GOT3 (cell line): ENCODE results near the gene RORB.

ENCODE experiments used
- DNase-seq: peaks from one replicate; lab custom pipeline; 2025; ENCODE audit warnings: mixed read lengths; lab: John Stamatoyannopoulos, UW

The RORB gene

DNA sequence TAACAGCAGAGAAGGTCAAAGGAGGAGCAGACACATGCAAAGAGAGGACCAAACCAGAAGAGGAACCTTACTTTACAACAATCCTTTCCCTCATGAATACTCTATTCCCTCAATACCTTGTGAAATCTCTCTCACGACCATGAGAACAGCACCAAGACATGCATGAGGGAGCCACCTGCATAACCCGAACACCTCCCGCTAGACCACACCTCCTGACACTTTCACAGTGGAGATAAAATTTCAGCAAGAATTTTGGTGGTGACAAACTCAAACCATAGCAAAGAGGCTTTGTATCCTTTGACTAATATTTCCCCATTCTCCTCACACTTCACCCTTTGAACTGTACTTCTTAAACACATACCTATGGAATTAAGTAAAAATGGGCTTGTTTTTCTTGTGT lies 101.7 kb downstream of the RORB start:
- no peak for DNase-seq

DNA sequence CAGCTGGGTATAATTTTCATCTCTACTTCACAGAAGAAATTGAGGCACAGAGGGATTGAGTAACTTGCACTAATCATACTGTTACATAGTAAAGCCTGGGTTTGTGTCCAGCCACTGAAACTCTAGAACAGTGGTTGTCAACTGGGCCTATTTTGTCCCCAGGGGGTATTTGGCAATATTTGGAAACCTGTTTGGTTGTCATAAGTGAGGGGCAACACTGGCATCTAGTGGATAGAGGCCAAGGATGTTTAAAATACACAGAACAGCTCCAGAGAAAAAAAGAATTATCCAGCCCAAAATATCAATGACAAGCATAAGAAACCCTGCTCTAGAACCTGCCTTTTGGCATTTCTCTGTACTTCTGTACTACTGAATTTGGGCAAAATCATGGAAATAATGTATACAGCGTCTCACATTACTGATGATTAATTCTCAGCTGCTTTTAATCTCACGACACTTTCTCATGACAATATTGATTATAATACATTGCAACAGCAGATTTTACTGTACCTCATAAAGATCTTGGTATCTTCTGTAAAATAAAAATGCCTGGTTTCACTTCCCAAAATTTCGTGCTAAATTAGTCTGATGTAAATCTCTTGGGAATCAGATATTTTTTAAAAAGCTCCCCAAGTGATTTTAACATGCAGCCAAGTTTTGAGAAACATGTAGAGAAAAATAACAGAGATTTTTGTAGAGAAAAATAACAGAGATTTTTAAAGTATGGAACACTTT lies 112.7 kb downstream of the RORB start:
- no peak for DNase-seq

DNA sequence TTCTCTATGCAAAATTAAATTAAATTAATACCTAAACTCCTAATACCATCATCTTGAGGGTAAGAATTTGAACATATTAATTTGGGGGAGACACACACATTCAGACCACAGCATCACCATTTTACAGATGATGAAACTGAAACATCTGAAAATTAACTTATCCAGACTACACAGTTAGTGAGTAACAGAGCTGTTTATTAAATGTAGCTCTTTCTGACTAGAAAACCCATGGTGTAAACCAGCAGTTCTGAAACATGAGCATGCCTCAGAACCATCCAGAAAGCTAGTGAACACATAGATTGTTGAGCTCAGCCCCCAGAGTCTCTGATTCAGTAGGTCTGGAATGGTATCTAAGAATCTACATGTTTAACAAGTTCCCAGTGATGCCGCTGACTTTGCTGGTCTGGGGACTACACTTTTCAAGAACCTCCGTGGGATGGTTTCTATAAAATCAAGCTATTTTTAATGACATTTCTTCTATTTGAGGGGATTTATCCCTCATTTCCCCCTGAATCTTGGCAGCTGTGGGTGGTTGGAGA lies 113.5 kb downstream of the RORB start:
- no peak for DNase-seq

DNA sequence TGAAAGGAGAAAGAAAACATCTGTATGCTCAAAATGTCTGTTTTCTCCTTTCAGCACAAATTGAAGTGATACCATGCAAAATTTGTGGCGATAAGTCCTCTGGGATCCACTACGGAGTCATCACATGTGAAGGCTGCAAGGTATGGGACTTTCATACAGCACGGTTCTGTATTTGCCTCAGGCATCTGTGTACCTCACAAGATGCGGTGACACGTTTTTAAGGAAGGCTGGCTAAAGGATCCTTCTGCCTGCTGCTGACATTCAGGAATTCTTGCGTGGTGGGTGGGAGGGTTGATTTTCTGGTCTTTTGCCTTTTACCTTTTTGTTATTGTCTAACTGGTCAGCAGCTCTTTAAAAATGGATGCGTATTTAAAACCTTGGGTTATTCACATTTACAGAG lies 133.1 kb downstream of the RORB start:
- no peak for DNase-seq

DNA sequence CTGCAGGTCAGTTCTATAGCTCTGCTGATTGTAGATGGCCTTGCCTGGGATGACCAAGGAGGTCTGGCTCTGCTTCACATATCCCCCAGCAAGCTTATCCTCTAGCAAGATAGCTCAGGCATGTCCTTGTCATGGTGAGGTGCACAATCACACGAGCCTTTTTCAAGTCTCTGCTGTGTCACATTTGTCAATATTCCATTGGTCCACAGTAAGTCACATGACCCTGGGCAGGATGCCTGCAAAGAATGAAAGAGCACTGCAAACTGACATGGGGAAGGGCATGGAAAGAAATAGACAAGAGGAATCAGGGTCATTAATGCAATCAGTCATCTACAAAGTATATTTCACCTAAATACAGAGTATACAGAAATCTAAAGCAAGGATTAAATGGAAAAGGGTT lies 142.0 kb downstream of the RORB start:
- DNase-seq = no peak

DNA sequence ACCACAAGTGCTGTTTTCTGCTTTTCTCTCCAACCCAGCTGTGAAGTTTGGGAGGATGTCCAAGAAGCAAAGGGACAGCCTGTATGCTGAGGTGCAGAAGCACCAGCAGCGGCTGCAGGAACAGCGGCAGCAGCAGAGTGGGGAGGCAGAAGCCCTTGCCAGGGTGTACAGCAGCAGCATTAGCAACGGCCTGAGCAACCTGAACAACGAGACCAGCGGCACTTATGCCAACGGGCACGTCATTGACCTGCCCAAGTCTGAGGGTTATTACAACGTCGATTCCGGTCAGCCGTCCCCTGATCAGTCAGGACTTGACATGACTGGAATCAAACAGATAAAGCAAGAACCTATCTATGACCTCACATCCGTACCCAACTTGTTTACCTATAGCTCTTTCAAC lies 145.2 kb downstream of the RORB start:
- DNase-seq = no peak

DNA sequence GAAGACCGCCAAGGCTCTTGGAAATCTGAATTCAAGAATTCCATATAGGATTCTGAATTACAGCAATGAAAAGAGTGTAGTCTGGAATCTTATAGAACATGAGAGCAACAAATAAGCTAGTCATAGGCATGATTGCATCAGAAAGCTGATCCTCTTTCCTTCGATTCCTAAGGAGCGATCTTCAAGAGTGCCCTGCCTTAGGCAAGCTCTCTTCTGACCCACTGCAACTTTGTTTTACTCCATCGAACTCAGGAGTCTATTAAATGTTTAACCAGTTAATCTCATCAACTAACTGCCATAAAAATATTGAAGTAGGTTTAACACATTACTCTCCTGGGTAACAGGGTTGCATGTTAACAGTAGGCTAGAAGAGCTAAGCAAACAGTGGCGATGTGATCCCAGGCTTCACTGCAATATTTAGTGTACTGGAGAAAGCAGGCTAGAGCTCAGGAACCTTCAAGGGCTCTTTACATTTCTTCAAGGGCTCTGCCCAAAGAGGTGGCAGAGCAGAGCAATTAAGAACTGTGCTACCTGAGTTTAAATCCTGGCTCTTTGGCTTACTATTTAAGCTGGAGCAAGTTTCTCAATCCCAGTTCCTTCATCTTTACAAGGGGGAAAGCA lies 146.3 kb downstream of the RORB start:
- no peak for DNase-seq

DNA sequence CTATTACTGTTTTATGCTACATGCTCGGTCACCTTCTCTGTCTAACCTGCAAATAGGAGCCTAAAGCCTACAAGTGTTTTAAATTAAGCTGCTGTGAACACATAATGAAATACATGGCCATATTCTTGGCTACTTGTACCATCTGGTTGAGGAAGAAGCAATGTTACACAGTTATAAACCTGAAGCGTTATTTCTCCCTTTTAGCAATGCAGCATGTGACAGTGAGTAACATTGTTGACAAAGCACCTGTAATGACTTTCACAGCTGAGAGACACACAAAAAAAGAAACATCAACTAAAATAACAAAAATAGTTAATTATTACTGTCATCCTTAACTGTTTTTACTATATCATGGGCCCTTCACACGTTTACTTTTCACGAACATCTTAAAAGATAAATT lies 146.9 kb downstream of the RORB start:
- no peak for DNase-seq

DNA sequence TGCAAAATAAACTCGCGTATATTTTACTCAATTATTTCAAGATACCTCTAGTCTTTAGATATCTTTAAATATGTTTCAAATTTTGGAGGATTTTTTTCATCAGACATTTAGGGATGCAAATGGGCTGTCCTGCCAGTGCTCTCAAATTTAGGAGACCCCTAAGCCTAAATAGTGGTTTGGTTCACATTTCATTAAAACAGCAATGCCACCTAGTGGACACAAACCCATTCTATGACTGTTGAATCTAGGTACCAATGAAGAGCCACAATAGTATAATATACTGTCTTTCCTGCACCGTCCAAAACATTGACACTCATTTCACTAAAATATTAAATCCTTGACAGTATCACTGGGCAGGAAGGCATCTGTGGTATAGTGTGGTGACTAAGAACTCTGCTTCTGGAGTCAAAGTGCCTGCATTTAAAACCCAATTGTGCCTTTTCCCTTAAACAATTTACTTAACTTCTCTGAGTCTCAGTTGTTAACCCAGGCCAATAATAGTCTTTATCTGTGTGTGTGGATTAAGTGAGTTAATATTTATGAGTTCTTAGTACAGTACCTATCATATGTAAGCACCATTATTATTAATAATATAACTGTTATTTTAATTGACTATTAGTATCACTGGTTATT lies 148.0 kb downstream of the RORB start:
- no peak for DNase-seq

DNA sequence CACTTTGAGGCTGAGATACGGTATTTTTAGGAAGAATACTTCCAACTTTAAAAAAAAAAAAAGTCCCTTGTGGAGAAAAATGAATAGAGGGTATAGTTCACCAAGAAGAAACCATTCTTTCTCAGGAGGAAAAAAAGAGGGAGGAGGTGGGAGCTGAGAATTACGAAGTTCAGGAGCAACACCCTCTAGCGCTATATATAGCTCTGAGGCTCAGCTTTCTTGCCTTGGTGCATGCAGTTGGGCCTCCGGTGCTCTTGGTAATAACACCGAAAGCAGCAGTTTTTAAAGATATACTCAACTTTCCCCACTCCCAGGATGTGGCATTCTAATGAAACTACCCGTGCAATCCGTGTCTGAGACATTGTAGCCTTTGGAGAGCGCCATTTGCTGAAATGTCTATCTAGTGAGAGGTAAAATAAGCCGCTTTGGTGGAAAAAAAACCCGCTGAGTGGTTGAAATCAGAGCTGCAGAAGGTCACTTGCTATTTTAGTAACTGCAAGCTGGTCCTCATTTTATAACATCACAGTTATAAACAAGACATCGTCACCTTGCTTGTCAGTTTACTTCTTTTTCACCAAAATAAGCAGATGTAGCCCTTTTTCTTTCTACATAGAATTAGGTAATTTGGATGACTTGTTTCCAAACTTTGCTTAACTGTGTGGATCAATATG lies 156.4 kb downstream of the RORB start:
- no peak for DNase-seq

DNA sequence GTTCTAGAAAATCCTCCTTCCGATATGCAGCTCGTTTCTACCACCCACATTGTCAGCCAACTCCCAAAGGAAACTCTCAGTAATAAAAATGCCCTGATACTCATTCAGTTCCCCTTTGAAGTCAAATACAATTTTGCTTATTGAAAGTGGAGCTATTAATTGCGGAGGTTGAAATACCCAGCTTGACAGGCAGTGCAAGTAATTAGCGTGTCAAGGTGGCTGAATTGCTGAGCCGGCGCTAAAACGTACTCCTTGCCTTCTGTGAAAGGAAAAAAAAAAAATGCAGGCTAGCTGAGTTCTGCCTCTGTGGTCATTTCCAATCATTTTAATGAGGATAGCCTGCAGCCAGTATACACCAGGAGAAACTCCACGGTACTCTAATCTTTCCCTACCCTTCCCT lies 165.5 kb downstream of the RORB start:
- no peak for DNase-seq

DNA sequence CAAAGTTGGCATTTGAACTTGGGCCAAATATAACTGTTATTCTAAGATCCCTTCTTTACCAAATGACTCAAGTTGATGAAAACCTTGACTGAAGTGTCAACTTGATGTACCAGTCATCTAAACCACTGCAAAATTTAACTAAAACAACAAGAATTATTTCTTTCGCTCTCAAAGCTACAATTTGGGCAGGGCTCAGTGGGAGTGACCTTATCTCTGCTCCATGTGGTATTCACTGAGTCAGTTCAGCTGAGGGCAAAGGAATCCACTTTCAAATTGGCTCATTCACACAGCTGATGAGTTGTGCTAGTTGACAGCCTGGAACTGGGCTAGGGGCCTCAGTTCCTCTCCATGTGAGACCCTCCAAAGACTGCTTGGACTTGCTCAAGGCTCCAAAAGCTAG lies 166.3 kb downstream of the RORB start:
- no peak for DNase-seq

DNA sequence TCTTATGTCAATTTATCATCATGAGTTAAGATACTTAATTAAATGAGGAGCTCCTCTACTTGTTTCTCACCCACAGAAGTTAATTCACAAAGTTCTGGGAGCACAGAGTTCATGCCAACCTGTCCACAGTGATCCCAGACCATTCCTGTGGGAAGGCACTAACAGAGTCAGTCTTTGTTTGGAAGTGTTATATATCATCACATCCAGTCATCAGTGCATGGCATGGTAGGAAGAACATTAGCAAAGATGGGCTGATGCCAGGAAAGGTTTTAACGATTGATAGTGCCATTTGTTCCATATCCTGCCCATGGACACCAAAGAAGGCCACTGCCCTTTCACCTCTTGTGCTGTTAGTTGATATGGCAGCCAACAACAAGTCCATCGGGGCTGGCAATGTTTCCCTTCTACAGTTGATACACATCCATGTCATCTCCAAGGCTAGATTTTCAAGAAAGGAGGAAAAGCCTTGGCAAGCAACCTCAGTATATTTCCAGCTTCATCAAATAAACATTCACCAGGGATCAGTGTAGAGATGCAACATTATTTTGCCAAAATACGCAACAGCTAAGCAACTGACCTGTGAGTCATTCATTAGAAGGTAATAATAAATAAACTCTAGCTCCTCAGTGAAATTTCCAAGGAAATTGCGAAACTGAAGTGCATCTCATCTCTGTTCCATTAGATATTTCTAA lies 169.6 kb downstream of the RORB start:
- no peak for DNase-seq

DNA sequence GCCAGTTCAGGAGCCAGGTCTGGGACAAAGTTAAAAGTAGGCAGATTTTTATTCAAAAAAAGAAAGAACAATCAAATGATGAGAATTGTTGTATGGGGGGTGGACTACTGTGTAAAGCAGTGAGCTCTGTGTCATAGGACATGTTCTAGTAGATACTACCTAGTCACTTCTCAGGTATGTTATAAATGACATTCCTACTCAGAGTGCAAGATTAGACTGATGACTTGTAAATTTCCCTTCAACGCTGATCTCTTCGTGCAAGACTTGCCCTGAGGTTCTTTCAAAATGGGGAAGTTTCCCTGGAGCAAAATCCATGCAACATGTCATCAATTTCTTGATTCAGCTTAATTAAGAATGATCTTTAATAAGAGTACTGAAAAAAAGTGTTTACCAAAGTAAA lies 175.1 kb downstream of the RORB start:
- no peak for DNase-seq

DNA sequence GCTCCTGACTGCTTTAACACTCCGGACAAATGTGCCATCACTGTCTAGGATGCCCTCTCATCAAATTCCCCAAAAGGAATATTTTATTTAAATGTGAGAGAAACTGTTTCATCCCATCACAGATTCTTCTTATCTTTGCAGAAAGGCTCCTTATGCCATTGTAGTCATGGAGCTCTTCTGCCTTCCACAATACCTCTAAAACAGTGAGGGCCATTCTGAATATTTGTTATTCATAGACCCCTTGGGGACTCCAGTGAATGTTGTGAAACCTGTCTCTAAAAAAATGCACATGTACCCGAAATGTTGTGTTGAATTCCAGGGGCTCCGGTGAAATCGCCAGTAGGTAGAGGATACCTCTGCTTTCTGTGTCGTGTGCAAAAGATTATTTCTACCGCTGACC lies 176.9 kb downstream of the RORB start:
- no peak for DNase-seq

DNA sequence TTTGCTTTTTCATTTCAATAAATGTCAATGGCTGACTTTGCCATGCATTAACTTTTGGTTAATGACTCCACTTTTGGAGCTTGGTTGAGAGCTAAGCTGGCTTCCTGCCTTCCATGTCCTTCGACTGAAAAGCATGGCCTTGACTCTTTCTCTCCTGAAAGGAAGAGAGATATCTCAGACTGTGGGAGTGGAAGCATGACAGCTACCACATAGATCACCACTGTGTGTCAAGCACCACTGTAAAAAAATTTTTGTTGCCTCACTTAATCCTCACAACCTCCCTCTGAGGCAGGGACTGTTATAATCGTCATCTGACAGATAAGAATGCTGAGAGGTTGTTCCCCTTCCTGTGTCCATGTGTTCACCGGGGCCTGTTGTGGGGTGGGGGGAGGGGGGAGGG lies 184.8 kb downstream of the RORB start:
- no peak for DNase-seq

DNA sequence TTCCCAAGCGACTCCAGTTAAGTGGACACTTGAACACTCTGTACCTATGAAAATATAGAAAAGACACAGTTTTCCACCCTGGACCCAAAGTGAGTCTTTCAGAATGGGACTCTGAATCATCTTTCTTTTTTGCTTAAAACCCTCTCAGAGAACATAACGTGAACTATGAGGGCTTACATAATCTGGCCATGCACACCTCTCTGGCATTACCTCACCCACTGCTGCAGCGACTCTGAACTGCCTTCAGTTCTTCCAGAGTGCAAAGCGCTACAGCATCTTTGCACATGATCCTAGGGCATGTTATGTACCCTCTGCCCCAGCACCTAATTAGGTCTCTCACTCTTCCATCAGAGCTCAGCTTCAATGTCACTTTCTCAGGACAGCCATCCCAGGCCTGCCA lies 186.2 kb downstream of the RORB start:
- no peak for DNase-seq

DNA sequence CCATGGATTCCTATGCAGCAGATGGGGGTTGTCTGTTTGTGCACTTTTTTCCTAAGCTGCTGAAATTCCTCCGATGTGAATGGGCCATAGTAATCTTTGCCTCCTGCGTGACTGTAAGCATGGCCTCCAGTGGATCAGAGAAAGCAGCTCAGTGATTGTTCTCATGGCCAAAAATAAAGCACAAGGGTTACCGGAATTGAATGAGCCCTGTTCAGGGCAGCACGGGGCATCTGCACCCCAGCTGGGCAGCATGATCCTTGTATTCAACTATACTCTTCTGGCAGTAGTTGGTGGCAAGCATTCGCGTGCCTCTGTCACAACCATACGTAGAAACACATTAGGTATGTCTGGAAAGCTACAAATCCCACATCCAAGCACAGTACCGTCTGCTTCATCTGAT lies 193.9 kb downstream of the RORB start:
- no peak for DNase-seq

DNA sequence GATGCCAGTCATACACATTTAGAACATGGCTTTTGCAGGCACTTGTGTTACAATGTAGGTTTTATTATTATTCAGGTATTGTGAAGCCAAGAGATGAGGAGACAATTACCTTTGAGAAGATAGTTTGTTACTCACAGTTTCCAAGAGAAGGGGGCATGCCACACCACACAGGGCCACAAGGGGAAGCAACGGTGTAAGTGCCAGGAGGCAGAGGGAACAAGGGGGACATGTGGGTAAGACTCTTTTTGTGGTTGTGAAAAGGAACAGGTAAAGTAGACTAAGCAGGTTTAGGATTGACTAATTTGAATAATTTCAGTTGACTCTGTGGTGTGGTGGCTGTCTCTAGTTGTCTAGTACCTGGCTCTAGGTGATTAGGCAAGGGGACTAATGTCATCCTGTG lies 199.4 kb downstream of the RORB start:
- no peak for DNase-seq

DNA sequence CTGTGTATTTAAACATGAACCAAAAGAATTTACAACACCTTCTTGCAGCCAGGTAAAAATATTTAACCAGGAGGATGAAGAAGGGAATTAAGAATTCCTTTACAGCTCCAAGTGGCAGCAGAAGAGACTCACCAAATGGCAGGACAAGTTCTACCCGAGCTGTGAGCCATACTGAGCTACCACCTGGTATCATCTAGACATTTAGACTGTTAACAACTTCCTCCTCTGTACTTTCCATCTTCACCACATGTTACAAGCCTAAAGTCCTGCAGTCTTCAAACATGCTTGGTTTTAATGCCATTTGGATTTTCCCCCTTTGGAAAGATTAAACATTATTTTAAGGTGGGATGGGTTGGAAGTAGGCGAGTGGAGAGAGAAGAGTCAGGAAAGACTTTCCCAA lies 200.4 kb downstream of the RORB start:
- no peak for DNase-seq

DNA sequence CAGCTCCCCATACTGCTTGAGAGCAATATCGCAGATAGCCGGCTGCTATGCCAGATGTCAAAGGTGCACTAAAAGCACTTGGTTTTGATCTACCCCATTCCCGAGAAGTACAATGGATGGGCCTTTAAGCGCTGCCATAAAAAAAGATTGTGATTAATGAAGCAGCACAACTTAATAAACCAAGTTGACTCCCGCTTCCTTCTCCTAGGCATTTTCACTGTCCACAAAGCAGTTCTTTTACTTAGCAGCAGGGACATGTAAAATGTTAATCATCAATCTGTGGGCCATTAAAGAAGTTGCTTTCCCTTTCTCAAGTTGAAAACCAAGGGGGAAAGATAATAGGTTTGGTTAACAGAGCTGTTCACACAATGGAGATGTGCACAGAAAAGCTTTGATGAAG lies 214.2 kb downstream of the RORB start:
- no peak for DNase-seq

DNA sequence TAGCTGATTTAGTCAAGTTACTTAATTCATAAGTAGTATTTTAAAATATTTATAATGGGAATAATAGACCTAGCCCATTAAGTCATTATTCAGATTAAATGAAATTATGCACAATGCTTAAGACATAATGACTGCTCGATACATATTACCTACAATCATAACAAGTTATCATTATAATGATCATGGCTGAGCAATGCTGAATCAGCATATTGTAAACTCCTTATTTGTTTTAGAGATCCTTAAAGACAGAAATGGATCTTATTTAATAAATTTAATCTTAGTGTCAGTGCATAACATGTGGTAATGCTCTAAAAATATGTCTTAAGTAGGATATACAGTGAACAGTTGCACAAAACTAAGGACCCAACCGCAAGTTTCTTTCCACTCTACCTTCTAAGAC lies 221.6 kb downstream of the RORB start:
- DNase-seq = no peak
